Epidermal melanocyte (primary cell): Measurements from ENCODE around the gene HLA-DQB2.
"Not testable (repeated sequence)": the region's sequence is repeated elsewhere in the genome, so short reads cannot be mapped to it uniquely, and the experiment has no call there.

Experiments
- DNase-seq: peaks from one replicate; pipeline ENCODE4 v3.0.0; 2011; ENCODE audit warnings: low spot score; ENCODE audit not compliant: insufficient read length

The HLA-DQB2 gene

GRCh38 chr6:32745649-32746048 is 17.7 kb downstream of the HLA-DQB2 start:
- not testable (repeated sequence) for DNase-seq

GRCh38 chr6:32744776-32745175 is 18.6 kb downstream of the HLA-DQB2 start:
- no peak for DNase-seq

- no peak for DNase-seq
Measured at GRCh38 chr6:32742374-32742773, 21.0 kb downstream of the HLA-DQB2 start.

- no peak for DNase-seq
Measured at GRCh38 chr6:32741031-32741960, 22.0 kb downstream of the HLA-DQB2 start, which contains the start of gene HLA-DQA2. HLA-DQA2 (plus strand) TSS chr6:32741391; CDS start chr6:32741444, 53 bp downstream.

GRCh38 chr6:32738126-32738525 is 25.2 kb downstream of the HLA-DQB2 start:
- DNase-seq, result no peak

- DNase-seq, result no peak
Measured at GRCh38 chr6:32718879-32719278, 44.5 kb downstream of the HLA-DQB2 start.

DNA sequence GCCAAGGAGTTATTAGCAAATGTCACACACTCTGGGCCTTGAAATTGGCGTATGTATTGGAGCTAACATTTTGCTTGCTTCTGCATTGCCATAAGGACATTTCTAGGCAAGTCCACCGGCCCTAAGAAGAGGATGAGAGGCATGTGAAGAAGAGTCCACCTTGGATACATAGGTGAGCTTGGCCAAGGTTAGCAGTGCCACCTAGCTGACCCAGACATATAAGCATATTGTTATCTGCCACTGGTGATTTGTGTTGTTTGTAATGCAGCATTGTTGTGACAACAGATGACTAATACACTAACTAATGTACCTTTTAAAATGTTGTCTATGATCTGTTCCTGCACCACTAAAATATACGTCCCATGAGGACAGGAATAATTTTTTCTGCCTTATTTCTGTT is 46.9 kb downstream of the HLA-DQB2 start:
- no peak for DNase-seq

- DNase-seq, result no peak
Measured at GRCh38 chr6:32713241-32713640, 50.1 kb downstream of the HLA-DQB2 start.

- no peak for DNase-seq
Measured at GRCh38 chr6:32709625-32710024, 53.7 kb downstream of the HLA-DQB2 start.
